ENCODE measurements around the gene ACAD8.

Gene ACAD8

GRCh38 chr11:134257101-134257500 lies 3.7 kb downstream of the ACAD8 start:
- no peaks in the 10 kb centered on the region for H3K9me3 ChIP-seq
- peaks cover 0 to 23% (median 14%) of the 10 kb centered on the region in 4 donors for H3K4me1 ChIP-seq
- no peak overlapping the region for H3K27ac ChIP-seq
- H3K4me3 ChIP-seq: no peak overlapping the region
- intact Hi-C loops (cut with DNase I; ENCODE audit: low total_unique reads): no loop called here
- DNase-seq: no peak
- peaks cover 37 to 58% (median 49%) of the 10 kb centered on the region in 3 donors for H3K36me3 ChIP-seq
- TF ChIP-seq, protein P1, sequence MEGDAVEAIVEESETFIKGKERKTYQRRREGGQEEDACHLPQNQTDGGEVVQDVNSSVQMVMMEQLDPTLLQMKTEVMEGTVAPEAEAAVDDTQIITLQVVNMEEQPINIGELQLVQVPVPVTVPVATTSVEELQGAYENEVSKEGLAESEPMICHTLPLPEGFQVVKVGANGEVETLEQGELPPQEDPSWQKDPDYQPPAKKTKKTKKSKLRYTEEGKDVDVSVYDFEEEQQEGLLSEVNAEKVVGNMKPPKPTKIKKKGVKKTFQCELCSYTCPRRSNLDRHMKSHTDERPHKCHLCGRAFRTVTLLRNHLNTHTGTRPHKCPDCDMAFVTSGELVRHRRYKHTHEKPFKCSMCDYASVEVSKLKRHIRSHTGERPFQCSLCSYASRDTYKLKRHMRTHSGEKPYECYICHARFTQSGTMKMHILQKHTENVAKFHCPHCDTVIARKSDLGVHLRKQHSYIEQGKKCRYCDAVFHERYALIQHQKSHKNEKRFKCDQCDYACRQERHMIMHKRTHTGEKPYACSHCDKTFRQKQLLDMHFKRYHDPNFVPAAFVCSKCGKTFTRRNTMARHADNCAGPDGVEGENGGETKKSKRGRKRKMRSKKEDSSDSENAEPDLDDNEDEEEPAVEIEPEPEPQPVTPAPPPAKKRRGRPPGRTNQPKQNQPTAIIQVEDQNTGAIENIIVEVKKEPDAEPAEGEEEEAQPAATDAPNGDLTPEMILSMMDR (IDR thresholded peaks at IDR 0.05): no peak
- no peaks in the 10 kb centered on the region for H3K27me3 ChIP-seq

GRCh38 chr11:134258577-134258976 lies 5.2 kb downstream of the ACAD8 start:
- Histone ChIP-seq H3K4me1 (peaks cover 0 to 19% (median 11%) of the 10 kb centered on the region in 4 donors), H3K36me3 (peaks cover 52 to 73% (median 64%) of the 10 kb centered on the region in 3 donors), H3K4me3 (no peak overlapping the region), H3K27me3 (no peaks in the 10 kb centered on the region), H3K27ac (no peak overlapping the region), H3K9me3 (no peaks in the 10 kb centered on the region)
- TF ChIP-seq, protein P1 (IDR thresholded peaks at IDR 0.05): no peak
- no peak for DNase-seq
- intact Hi-C loops (cut with DNase I; ENCODE audit: low total_unique reads): no loop called here

DNA sequence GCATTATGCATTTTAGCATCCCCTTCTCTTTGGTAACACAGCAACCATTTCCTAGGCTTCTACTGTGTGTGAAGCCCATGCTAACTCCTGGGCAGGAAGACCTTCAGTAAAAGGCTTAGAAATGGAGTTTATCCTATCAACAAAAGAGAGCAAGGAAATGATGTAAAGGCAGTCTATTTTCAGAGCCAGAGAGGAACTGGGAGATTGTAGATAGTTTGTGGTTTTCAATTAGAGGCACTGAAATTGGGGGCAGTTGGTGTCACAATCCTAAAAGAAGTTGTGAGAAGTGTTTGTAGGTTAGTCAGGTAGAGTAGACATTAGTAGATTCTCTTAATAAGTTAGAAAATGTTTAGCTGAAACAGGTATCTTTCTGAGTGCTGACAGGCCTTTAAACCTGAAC lies 7.1 kb downstream of the ACAD8 start:
- H3K27ac ChIP-seq: no peak overlapping the region
- no peak for DNase-seq
- H3K36me3 ChIP-seq: peaks cover 53 to 88% (median 70%) of the 10 kb centered on the region in 3 donors
- peaks cover 0 to 9% (median 0%) of the 10 kb centered on the region in 4 donors for H3K4me1 ChIP-seq
- intact Hi-C loops (cut with DNase I; ENCODE audit: low total_unique reads): no loop called here
- no peaks in the 10 kb centered on the region for H3K9me3 ChIP-seq
- no peaks in the 10 kb centered on the region for H3K27me3 ChIP-seq
- H3K4me3 ChIP-seq: no peak overlapping the region
- TF ChIP-seq, protein P1 (IDR thresholded peaks at IDR 0.05): no peak

- intact Hi-C loops (cut with DNase I; ENCODE audit: low total_unique reads): no loop called here
- Histone ChIP-seq H3K27ac (no peak overlapping the region), H3K27me3 (no peaks in the 10 kb centered on the region), H3K9me3 (no peaks in the 10 kb centered on the region), H3K36me3 (peaks cover 53 to 88% (median 70%) of the 10 kb centered on the region in 3 donors), H3K4me3 (no peak overlapping the region), H3K4me1 (peaks cover 0 to 5% (median 0%) of the 10 kb centered on the region in 4 donors)
- TF ChIP-seq, protein P1 (IDR thresholded peaks at IDR 0.05): no peak
- DNase-seq: no peak
These were observed 7.6 kb downstream of the ACAD8 start for GRCh38 chr11:134260983-134261382.

DNA sequence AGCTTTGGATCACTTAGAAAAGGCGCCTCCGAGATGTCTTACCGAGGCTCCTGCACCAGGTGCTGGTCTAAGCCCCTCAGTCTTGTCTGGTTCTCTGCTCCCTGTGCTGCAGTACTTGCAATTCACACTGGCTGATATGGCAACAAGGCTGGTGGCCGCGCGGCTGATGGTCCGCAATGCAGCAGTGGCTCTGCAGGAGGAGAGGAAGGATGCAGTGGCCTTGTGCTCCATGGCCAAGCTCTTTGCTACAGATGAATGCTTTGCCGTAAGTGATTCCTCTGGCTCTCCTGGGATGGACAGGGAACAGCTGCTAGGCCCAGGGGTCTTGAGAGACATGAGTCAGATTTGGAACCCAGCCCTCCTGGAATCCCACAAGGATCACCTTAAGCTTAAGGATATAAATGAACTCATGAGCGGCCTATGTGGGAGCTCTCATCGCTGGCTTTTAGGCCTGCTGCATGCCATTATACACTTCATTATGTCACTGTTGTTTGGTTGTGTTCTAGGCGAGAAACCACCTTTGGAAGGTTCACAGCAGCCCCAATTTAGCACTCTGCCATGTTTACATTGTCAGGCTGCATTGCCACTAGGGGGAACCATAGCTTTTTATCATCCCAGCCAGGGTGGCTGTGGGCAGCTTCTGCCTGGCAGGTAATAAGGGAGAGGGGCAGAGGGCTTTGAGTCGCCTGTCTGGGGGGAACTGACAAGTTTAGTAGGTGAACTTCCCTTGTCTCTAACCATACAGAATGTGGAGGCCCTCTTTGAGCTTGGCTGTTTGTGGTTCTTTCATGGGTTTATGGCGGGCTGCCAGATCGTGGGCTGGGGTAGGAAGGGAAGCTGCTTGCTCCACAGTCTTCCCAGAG lies 8.5 kb downstream of the ACAD8 start:
- H3K27me3 ChIP-seq: no peaks in the 10 kb centered on the region
- intact Hi-C loops (cut with DNase I; ENCODE audit: low total_unique reads): no loop called here
- no peak overlapping the region for H3K27ac ChIP-seq
- H3K9me3 ChIP-seq: no peaks in the 10 kb centered on the region
- peaks cover 53 to 83% (median 70%) of the 10 kb centered on the region in 3 donors for H3K36me3 ChIP-seq
- DNase-seq: no peak
- TF ChIP-seq, protein P1 (IDR thresholded peaks at IDR 0.05): peak in 1 of 2 experiments; percentile 19
- no peaks in the 10 kb centered on the region for H3K4me1 ChIP-seq
- H3K4me3 ChIP-seq: no peak overlapping the region
